HEK293 (cell line): ENCODE results near the gene FZD7.

Experiments used
- PRDM1 ChIP-seq: fragments of 450-650 bp; formaldehyde crosslinking; IDR thresholded peaks from 2 replicates; pipeline ENCODE4; 2016; ENCODE audit warnings: missing biosample characterization, missing genetic modification characterization
- WT1 ChIP-seq: fragments of 450-650 bp; formaldehyde crosslinking; IDR thresholded peaks from 2 replicates; pipeline ENCODE4 v1.5.1; 2016; ENCODE audit warnings: missing biosample characterization, missing genetic modification characterization
- ZNF24 ChIP-seq: fragments of 450-650 bp; formaldehyde crosslinking; IDR thresholded peaks from 2 replicates; pipeline ENCODE4 v1.5.1; 2016; ENCODE audit warnings: missing biosample characterization, missing genetic modification characterization
- ZNF549 ChIP-seq: fragments of 450-650 bp; IDR thresholded peaks from 2 replicates; pipeline ENCODE4 v1.5.1; 2018; ENCODE audit warnings: missing biosample characterization, missing genetic modification characterization, mild to moderate bottlenecking, inconsistent platforms, moderate library complexity
- ZNF670 ChIP-seq: fragments of 450-650 bp; formaldehyde crosslinking; IDR thresholded peaks from 2 replicates; pipeline ENCODE4 v1.5.1; 2016; ENCODE audit warnings: missing biosample characterization, missing genetic modification characterization, low read depth
- ZNF747 ChIP-seq: fragments of 450-650 bp; formaldehyde crosslinking; IDR thresholded peaks from 2 replicates; pipeline ENCODE4 v1.5.1; 2016; ENCODE audit warnings: missing biosample characterization, missing genetic modification characterization
- ZNF777 ChIP-seq: fragments of 450-650 bp; formaldehyde crosslinking; IDR thresholded peaks from 2 replicates; pipeline ENCODE4 v1.5.1; 2017; ENCODE audit warnings: missing biosample characterization, missing genetic modification characterization, borderline replicate concordance
- TF ChIP-seq, protein P1 (sequence below): fragments of 450-650 bp; formaldehyde crosslinking; IDR thresholded peaks from 2 replicates; pipeline ENCODE4 v1.5.1; 2016; ENCODE audit warnings: missing biosample characterization, missing genetic modification characterization
- TF ChIP-seq, protein P2 (sequence below): fragments of 450-650 bp; formaldehyde crosslinking; IDR thresholded peaks from 2 replicates; pipeline ENCODE4 v1.5.1; 2016; ENCODE audit warnings: missing biosample characterization, missing genetic modification characterization
- TF ChIP-seq, protein P3 (sequence below): fragments of 450-650 bp; formaldehyde crosslinking; IDR thresholded peaks from 2 replicates; pipeline ENCODE4 v1.5.1; 2016; ENCODE audit warnings: missing biosample characterization, missing genetic modification characterization
- TF ChIP-seq, protein P4 (sequence below): fragments of 450-650 bp; formaldehyde crosslinking; IDR thresholded peaks from 2 replicates; pipeline ENCODE4 v1.5.1; 2016; ENCODE audit warnings: missing biosample characterization, missing genetic modification characterization

DNA sequence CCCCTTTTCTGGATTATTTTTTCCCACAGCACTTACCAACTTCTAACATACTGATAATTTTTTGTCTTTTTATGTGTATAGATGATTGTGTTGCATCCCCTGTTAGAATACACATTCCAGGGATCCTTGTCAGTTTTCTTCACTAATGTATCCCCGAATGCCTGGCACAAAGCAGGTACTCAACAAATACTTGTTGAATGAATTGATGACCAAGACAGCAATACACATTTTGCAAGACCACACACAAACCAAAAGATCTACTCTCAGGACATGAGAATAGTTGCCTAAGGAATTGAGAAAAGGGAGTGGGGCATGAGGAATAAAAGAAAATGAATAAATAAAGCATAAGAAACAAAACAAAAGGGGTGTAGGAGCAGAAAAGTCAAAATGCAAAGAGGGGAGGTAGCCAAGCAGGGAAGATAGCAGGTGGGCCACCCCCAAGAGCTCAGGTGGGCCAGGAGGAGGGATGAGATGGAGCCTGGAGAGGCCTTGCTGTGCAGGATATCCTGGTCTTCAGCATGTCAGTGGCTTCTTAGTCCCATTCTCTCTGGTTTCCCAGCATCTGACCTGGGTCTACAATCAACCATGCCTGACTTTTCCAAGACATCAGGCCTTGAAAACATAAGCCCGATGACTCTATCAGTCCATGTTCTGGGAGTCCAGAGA, 38.5 kb upstream of the FZD7 start:
- TF ChIP-seq ZNF24 (tag by site-specific recombination), result no peak
- TF ChIP-seq, protein P1, sequence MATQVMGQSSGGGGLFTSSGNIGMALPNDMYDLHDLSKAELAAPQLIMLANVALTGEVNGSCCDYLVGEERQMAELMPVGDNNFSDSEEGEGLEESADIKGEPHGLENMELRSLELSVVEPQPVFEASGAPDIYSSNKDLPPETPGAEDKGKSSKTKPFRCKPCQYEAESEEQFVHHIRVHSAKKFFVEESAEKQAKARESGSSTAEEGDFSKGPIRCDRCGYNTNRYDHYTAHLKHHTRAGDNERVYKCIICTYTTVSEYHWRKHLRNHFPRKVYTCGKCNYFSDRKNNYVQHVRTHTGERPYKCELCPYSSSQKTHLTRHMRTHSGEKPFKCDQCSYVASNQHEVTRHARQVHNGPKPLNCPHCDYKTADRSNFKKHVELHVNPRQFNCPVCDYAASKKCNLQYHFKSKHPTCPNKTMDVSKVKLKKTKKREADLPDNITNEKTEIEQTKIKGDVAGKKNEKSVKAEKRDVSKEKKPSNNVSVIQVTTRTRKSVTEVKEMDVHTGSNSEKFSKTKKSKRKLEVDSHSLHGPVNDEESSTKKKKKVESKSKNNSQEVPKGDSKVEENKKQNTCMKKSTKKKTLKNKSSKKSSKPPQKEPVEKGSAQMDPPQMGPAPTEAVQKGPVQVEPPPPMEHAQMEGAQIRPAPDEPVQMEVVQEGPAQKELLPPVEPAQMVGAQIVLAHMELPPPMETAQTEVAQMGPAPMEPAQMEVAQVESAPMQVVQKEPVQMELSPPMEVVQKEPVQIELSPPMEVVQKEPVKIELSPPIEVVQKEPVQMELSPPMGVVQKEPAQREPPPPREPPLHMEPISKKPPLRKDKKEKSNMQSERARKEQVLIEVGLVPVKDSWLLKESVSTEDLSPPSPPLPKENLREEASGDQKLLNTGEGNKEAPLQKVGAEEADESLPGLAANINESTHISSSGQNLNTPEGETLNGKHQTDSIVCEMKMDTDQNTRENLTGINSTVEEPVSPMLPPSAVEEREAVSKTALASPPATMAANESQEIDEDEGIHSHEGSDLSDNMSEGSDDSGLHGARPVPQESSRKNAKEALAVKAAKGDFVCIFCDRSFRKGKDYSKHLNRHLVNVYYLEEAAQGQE (tag by site-specific recombination), result no peak
- TF ChIP-seq, protein P2, sequence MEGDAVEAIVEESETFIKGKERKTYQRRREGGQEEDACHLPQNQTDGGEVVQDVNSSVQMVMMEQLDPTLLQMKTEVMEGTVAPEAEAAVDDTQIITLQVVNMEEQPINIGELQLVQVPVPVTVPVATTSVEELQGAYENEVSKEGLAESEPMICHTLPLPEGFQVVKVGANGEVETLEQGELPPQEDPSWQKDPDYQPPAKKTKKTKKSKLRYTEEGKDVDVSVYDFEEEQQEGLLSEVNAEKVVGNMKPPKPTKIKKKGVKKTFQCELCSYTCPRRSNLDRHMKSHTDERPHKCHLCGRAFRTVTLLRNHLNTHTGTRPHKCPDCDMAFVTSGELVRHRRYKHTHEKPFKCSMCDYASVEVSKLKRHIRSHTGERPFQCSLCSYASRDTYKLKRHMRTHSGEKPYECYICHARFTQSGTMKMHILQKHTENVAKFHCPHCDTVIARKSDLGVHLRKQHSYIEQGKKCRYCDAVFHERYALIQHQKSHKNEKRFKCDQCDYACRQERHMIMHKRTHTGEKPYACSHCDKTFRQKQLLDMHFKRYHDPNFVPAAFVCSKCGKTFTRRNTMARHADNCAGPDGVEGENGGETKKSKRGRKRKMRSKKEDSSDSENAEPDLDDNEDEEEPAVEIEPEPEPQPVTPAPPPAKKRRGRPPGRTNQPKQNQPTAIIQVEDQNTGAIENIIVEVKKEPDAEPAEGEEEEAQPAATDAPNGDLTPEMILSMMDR (tag by site-specific recombination), result no peak
- no peak for TF ChIP-seq ZNF747
- TF ChIP-seq WT1 (tag by site-specific recombination), result no peak
- TF ChIP-seq ZNF670 (tag by site-specific recombination), result no peak
- TF ChIP-seq, protein P3, sequence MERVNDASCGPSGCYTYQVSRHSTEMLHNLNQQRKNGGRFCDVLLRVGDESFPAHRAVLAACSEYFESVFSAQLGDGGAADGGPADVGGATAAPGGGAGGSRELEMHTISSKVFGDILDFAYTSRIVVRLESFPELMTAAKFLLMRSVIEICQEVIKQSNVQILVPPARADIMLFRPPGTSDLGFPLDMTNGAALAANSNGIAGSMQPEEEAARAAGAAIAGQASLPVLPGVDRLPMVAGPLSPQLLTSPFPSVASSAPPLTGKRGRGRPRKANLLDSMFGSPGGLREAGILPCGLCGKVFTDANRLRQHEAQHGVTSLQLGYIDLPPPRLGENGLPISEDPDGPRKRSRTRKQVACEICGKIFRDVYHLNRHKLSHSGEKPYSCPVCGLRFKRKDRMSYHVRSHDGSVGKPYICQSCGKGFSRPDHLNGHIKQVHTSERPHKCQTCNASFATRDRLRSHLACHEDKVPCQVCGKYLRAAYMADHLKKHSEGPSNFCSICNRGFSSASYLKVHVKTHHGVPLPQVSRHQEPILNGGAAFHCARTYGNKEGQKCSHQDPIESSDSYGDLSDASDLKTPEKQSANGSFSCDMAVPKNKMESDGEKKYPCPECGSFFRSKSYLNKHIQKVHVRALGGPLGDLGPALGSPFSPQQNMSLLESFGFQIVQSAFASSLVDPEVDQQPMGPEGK (tag by site-specific recombination), result no peak
- no peak for TF ChIP-seq ZNF549 (tag by site-specific recombination)
- no peak for TF ChIP-seq PRDM1 (tag by site-specific recombination)
- TF ChIP-seq, protein P4, sequence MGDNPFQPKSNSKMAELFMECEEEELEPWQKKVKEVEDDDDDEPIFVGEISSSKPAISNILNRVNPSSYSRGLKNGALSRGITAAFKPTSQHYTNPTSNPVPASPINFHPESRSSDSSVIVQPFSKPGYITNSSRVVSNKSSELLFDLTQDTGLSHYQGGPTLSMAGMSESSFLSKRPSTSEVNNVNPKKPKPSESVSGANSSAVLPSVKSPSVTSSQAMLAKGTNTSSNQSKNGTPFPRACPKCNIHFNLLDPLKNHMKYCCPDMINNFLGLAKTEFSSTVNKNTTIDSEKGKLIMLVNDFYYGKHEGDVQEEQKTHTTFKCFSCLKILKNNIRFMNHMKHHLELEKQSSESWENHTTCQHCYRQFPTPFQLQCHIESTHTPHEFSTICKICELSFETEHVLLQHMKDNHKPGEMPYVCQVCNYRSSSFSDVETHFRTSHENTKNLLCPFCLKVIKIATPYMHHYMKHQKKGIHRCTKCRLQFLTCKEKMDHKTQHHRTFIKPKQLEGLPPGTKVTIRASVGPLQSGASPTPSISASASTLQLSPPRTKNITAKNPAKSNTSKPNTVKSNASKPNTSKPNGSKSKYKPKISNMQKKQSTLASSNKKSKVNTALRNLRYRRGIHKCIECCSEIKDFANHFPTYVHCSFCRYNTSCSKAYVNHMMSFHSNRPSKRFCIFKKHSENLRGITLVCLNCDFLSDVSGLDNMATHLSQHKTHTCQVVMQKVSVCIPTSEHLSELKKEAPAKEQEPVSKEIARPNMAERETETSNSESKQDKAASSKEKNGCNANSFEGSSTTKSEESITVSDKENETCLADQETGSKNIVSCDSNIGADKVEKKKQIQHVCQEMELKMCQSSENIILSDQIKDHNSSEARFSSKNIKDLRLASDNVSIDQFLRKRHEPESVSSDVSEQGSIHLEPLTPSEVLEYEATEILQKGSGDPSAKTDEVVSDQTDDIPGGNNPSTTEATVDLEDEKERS (tag by site-specific recombination), result no peak
- no peak for TF ChIP-seq ZNF777 (tag by site-specific recombination)
